HEK293 (cell line): Measurements from ENCODE around the gene NID2.

Experiments used
- CTCF ChIA-PET: fragments of 350-600 bp; formaldehyde crosslinking; extraction: SDS; loops from one replicate; lab custom pipeline; 2021; ENCODE audit warnings: antibody characterized with exemption; lab: Yijun Ruan, JAX
- POLR2A ChIA-PET: fragments of 300-600 bp; formaldehyde crosslinking; extraction: SDS; loops from one replicate; lab custom pipeline; 2020; ENCODE audit warnings: antibody characterized with exemption, inconsistent platforms; lab: Yijun Ruan, JAX
- H3K27ac ChIP-seq: fragments of 200-500 bp; sonication (Bioruptor generic); 2 replicates; pipeline ENCODE4 v1.5.1; 2014; ENCODE audit warnings: low read depth, low read length, control low read depth, inconsistent platforms; ENCODE audit errors: extremely low read depth
- H3K36me3 ChIP-seq, 2 experiments: fragments of 200-500 bp in 1 of 2; sonication (Bioruptor generic) in 1 of 2; 1 replicate in 1 of 2; 2 replicates in 1 of 2; pipeline ENCODE4 v1.5.1; 2014 to 2017; ENCODE audit warnings: inconsistent platforms in 2 of 2, low read length in 2 of 2; ENCODE audit not compliant: control insufficient read depth in 2 of 2, insufficient read depth in 1 of 2
- H3K4me1 ChIP-seq: fragments of 200-500 bp; sonication (Bioruptor generic); 2 replicates; pipeline ENCODE4 v1.5.1; 2014; ENCODE audit warnings: mild to moderate bottlenecking, low read length, inconsistent platforms; ENCODE audit not compliant: control insufficient read depth, insufficient read depth
- H3K4me3 ChIP-seq: 2 replicates; pipeline ENCODE4 v1.5.1; 2011; ENCODE audit warnings: low read depth, mild to moderate bottlenecking, control low read depth, low read length, moderate library complexity
- H3K9me3 ChIP-seq: fragments of 200-500 bp; sonication (Bioruptor generic); 2 replicates; pipeline ENCODE4 v1.5.1; 2014; ENCODE audit warnings: low read depth, low read length, inconsistent platforms; ENCODE audit not compliant: control insufficient read depth, insufficient read depth
- FEZF1 ChIP-seq: fragments of 450-650 bp; formaldehyde crosslinking; IDR thresholded peaks from 2 replicates; pipeline ENCODE4 v1.5.1; 2016; ENCODE audit warnings: missing biosample characterization, missing genetic modification characterization
- GLIS2 ChIP-seq: fragments of 450-650 bp; formaldehyde crosslinking; IDR thresholded peaks from 2 replicates; pipeline ENCODE4 v1.5.1; 2016; ENCODE audit warnings: missing biosample characterization, missing genetic modification characterization
- KLF16 ChIP-seq: fragments of 450-650 bp; formaldehyde crosslinking; IDR thresholded peaks from 2 replicates; pipeline ENCODE4 v1.5.1; 2017; ENCODE audit warnings: missing biosample characterization, missing genetic modification characterization
- MEIS1 ChIP-seq: sonication (generic); formaldehyde crosslinking; IDR thresholded peaks from 2 replicates; pipeline ENCODE4 v1.8.1; 2022; ENCODE audit warnings: missing genetic modification reagents, mild to moderate bottlenecking, borderline replicate concordance
- TCF7L2 ChIP-seq: IDR thresholded peaks from 2 replicates; pipeline ENCODE4 v1.6.1; 2011; ENCODE audit warnings: low read depth, mild to moderate bottlenecking, inconsistent platforms, low read length, moderate library complexity, borderline replicate concordance
- ZBTB17 ChIP-seq: fragments of 450-650 bp; formaldehyde crosslinking; IDR thresholded peaks from 2 replicates; pipeline ENCODE4 v1.5.1; 2016; ENCODE audit warnings: missing biosample characterization, missing genetic modification characterization
- ZFP41 ChIP-seq: fragments of 450-650 bp; formaldehyde crosslinking; IDR thresholded peaks from 2 replicates; pipeline ENCODE4 v1.5.1; 2016; ENCODE audit warnings: missing biosample characterization, missing genetic modification characterization, borderline replicate concordance
- ZNF214 ChIP-seq: fragments of 450-650 bp; formaldehyde crosslinking; IDR thresholded peaks from 2 replicates; pipeline ENCODE4 v1.5.1; 2017; ENCODE audit warnings: missing biosample characterization, mild to moderate bottlenecking, missing genetic modification characterization, borderline replicate concordance
- ZNF248 ChIP-seq: fragments of 450-650 bp; formaldehyde crosslinking; IDR thresholded peaks from 2 replicates; pipeline ENCODE4 v1.5.1; 2017; ENCODE audit warnings: missing biosample characterization, missing genetic modification characterization
- ZNF514 ChIP-seq: fragments of 450-650 bp; formaldehyde crosslinking; IDR thresholded peaks from 2 replicates; pipeline ENCODE4 v1.5.1; 2016; ENCODE audit warnings: missing biosample characterization, missing genetic modification characterization
- ZNF521 ChIP-seq: fragments of 450-650 bp; formaldehyde crosslinking; IDR thresholded peaks from 2 replicates; pipeline ENCODE4 v1.5.1; 2017; ENCODE audit warnings: missing biosample characterization, mild to moderate bottlenecking, missing genetic modification characterization
- ZNF530 ChIP-seq: fragments of 450-650 bp; formaldehyde crosslinking; IDR thresholded peaks from 2 replicates; pipeline ENCODE4 v1.5.1; 2016; ENCODE audit warnings: low read depth, missing biosample characterization, missing genetic modification characterization
- ZNF600 ChIP-seq: fragments of 450-650 bp; formaldehyde crosslinking; IDR thresholded peaks from 2 replicates; pipeline ENCODE4 v1.5.1; 2016; ENCODE audit warnings: missing biosample characterization, missing genetic modification characterization
- ZNF624 ChIP-seq: fragments of 450-650 bp; formaldehyde crosslinking; IDR thresholded peaks from 2 replicates; pipeline ENCODE4 v1.5.1; 2017; ENCODE audit warnings: missing biosample characterization, missing genetic modification characterization
- ZNF660 ChIP-seq: fragments of 450-650 bp; IDR thresholded peaks from 2 replicates; pipeline ENCODE4 v1.5.1; 2018; ENCODE audit warnings: missing biosample characterization, mild to moderate bottlenecking, missing genetic modification characterization
- ZNF76 ChIP-seq: fragments of 450-650 bp; formaldehyde crosslinking; IDR thresholded peaks from 2 replicates; pipeline ENCODE4; 2016; ENCODE audit warnings: low read depth, missing biosample characterization, missing genetic modification characterization, borderline replicate concordance
- ZNF791 ChIP-seq: fragments of 450-650 bp; formaldehyde crosslinking; IDR thresholded peaks from 2 replicates; pipeline ENCODE4 v1.5.1; 2016; ENCODE audit warnings: missing biosample characterization, missing genetic modification characterization
- ZSCAN23 ChIP-seq: fragments of 450-650 bp; formaldehyde crosslinking; IDR thresholded peaks from 2 replicates; pipeline ENCODE4 v1.5.1; 2016; ENCODE audit warnings: missing biosample characterization, missing genetic modification characterization
- TF ChIP-seq, protein P1 (sequence below): fragments of 450-650 bp; formaldehyde crosslinking; IDR thresholded peaks from 2 replicates; pipeline ENCODE4 v1.5.1; 2016; ENCODE audit warnings: missing biosample characterization, missing genetic modification characterization
- TF ChIP-seq, protein P2 (sequence below): fragments of 450-650 bp; formaldehyde crosslinking; IDR thresholded peaks from 2 replicates; pipeline ENCODE4 v1.5.1; 2016; ENCODE audit warnings: missing biosample characterization, missing genetic modification characterization
- TF ChIP-seq, protein P3 (sequence below): fragments of 450-650 bp; formaldehyde crosslinking; IDR thresholded peaks from 2 replicates; pipeline ENCODE4 v1.5.1; 2017; ENCODE audit warnings: missing biosample characterization, missing genetic modification characterization
- TF ChIP-seq, protein P4 (sequence below): fragments of 450-650 bp; formaldehyde crosslinking; IDR thresholded peaks from 2 replicates; pipeline ENCODE4 v1.5.1; 2016; ENCODE audit warnings: missing biosample characterization, missing genetic modification characterization
- TF ChIP-seq, protein P5 (sequence below): IDR thresholded peaks from 2 replicates; pipeline ENCODE4 v1.6.1; 2011; ENCODE audit warnings: mild to moderate bottlenecking, low read depth, low read length, borderline replicate concordance
- TF ChIP-seq, protein P6 (sequence below): fragments of 450-650 bp; formaldehyde crosslinking; IDR thresholded peaks from 2 replicates; pipeline ENCODE4 v1.5.1; 2016; ENCODE audit warnings: missing biosample characterization, missing genetic modification characterization

NID2 gene

DNA sequence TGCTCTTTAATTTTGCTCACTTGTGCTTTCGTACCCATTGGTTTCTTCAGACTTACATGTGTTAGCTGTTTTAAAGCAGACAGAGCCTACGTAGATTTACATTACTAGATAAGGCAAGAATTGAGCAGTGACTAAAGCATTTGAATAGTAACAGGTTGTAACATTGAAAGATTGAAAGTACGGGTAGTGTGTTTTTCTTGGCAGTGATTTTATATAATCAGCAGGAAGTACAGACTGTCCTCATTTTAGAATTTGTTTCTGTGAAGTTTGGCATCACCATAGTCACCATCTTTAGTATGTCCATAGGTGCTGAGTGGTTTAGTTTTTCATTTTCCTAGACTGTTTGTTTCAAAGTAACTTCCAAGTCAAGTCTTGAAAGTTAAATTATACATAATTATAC lies 65.5 kb downstream of the NID2 start (continued):
- TF ChIP-seq, protein P1, sequence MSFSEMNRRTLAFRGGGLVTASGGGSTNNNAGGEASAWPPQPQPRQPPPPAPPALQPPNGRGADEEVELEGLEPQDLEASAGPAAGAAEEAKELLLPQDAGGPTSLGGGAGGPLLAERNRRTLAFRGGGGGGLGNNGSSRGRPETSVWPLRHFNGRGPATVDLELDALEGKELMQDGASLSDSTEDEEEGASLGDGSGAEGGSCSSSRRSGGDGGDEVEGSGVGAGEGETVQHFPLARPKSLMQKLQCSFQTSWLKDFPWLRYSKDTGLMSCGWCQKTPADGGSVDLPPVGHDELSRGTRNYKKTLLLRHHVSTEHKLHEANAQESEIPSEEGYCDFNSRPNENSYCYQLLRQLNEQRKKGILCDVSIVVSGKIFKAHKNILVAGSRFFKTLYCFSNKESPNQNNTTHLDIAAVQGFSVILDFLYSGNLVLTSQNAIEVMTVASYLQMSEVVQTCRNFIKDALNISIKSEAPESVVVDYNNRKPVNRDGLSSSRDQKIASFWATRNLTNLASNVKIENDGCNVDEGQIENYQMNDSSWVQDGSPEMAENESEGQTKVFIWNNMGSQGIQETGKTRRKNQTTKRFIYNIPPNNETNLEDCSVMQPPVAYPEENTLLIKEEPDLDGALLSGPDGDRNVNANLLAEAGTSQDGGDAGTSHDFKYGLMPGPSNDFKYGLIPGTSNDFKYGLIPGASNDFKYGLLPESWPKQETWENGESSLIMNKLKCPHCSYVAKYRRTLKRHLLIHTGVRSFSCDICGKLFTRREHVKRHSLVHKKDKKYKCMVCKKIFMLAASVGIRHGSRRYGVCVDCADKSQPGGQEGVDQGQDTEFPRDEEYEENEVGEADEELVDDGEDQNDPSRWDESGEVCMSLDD, result no peak
- TF ChIP-seq ZNF600 (tag by site-specific recombination), result no peak
- no peak for TF ChIP-seq ZNF521 (tag by site-specific recombination)
- no peak for TF ChIP-seq ZNF514 (tag by site-specific recombination)
- TF ChIP-seq, protein P2, sequence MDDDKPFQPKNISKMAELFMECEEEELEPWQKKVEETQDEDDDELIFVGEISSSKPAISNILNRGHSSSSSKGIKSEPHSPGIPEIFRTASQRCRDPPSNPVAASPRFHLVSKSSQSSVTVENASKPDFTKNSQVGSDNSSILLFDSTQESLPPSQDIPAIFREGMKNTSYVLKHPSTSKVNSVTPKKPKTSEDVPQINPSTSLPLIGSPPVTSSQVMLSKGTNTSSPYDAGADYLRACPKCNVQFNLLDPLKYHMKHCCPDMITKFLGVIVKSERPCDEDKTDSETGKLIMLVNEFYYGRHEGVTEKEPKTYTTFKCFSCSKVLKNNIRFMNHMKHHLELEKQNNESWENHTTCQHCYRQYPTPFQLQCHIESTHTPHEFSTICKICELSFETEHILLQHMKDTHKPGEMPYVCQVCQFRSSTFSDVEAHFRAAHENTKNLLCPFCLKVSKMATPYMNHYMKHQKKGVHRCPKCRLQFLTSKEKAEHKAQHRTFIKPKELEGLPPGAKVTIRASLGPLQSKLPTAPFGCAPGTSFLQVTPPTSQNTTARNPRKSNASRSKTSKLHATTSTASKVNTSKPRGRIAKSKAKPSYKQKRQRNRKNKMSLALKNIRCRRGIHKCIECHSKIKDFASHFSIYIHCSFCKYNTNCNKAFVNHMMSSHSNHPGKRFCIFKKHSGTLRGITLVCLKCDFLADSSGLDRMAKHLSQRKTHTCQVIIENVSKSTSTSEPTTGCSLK, result no peak

DNA sequence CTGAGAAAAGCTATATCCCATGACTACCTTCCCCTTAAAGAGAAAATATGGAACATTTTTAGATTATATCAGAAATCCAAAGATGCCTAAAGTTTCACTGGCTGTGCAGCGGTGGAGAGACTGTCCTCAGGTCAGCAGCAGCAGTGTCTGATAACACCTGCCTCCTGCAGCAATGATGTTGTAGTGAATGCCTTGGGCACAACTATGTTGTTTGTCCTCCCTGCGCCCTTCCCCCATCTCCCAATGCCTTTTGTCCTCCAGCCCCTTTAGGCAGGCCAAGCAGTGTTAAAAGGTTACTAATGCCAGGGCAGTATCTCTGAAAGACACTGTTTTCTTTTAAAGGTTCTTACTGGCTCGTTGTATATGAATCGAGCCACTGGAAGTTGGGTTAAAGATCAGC lies 66.3 kb downstream of the NID2 start:
- H3K4me1 ChIP-seq, result no peaks in the 10 kb centered on the region
- CTCF ChIA-PET, result interaction anchor here (0.7 kb wide), 1 partner anchor 69 kb away, joined by 3 read pairs; no protein-coding TSS in a partner anchor
- H3K27ac ChIP-seq, result no peak overlapping the region
- POLR2A ChIA-PET, result no interaction called here
- no peak overlapping the region for H3K4me3 ChIP-seq
- no peaks in the 10 kb centered on the region for H3K9me3 ChIP-seq
- TF ChIP-seq ZNF660 (no peak), ZNF530 (tag by site-specific recombination) (no peak), ZFP41 (tag by site-specific recombination) (no peak), ZSCAN23 (tag by site-specific recombination) (no peak), KLF16 (tag by site-specific recombination) (no peak), TCF7L2 (no peak), ZNF791 (tag by site-specific recombination) (no peak), ZNF624 (tag by site-specific recombination) (no peak)
- TF ChIP-seq, all 188 proteins: peak for 0
- H3K36me3 ChIP-seq, result peaks cover 64 to 100% of the 10 kb centered on the region in 2 experiments; a peak in 2 of 3 replicates

DNA sequence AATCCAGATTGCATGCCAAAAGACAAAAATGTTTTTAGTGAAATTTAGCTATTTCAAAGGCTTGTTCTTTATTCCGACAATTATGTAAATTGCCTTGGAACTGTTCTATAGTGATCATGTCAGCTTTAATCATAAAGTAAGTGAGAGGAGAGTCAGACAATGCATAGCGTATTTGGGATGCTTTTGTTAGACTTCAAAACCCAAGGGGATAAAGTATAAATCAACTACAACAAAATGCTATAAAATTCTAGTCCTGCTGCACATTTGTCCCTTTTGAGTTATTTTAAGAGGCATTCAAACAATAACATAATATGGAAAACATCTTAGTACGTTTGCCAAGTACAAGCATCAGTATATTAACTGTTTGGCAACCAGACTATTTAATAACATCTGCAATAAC lies 68.2 kb downstream of the NID2 start:
- Histone ChIP-seq H3K4me1 (no peaks in the 10 kb centered on the region), H3K36me3 (peaks cover 57 to 98% of the 10 kb centered on the region in 2 experiments; a peak in 2 of 3 replicates), H3K27ac (no peak overlapping the region), H3K9me3 (no peaks in the 10 kb centered on the region), H3K4me3 (no peak overlapping the region)
- CTCF ChIA-PET, result no interaction called here
- POLR2A ChIA-PET, result no interaction called here
- TF ChIP-seq ZNF214 (tag by site-specific recombination), result no peak
- TF ChIP-seq, protein P3, sequence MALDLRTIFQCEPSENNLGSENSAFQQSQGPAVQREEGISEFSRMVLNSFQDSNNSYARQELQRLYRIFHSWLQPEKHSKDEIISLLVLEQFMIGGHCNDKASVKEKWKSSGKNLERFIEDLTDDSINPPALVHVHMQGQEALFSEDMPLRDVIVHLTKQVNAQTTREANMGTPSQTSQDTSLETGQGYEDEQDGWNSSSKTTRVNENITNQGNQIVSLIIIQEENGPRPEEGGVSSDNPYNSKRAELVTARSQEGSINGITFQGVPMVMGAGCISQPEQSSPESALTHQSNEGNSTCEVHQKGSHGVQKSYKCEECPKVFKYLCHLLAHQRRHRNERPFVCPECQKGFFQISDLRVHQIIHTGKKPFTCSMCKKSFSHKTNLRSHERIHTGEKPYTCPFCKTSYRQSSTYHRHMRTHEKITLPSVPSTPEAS (tag by site-specific recombination), result no peak
- no peak for TF ChIP-seq GLIS2 (tag by site-specific recombination)
- no peak for TF ChIP-seq MEIS1 (CRISPR knock-in tag)
- TF ChIP-seq, protein P4, sequence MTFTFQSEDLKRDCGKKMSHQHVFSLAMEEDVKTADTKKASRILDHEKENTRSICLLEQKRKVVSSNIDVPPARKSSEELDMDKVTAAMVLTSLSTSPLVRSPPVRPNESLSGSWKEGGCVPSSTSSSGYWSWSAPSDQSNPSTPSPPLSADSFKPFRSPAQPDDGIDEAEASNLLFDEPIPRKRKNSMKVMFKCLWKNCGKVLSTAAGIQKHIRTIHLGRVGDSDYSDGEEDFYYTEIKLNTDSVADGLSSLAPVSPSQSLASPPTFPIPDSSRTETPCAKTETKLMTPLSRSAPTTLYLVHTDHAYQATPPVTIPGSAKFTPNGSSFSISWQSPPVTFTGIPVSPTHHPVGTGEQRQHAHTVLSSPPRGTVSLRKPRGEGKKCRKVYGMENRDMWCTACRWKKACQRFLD (tag by site-specific recombination), result no peak
- no peak for TF ChIP-seq ZNF248 (tag by site-specific recombination)
- no peak for TF ChIP-seq FEZF1
- TF ChIP-seq, protein P5, sequence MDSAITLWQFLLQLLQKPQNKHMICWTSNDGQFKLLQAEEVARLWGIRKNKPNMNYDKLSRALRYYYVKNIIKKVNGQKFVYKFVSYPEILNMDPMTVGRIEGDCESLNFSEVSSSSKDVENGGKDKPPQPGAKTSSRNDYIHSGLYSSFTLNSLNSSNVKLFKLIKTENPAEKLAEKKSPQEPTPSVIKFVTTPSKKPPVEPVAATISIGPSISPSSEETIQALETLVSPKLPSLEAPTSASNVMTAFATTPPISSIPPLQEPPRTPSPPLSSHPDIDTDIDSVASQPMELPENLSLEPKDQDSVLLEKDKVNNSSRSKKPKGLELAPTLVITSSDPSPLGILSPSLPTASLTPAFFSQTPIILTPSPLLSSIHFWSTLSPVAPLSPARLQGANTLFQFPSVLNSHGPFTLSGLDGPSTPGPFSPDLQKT, result no peak
- TF ChIP-seq ZNF76 (tag by site-specific recombination), result no peak
- TF ChIP-seq, protein P6, sequence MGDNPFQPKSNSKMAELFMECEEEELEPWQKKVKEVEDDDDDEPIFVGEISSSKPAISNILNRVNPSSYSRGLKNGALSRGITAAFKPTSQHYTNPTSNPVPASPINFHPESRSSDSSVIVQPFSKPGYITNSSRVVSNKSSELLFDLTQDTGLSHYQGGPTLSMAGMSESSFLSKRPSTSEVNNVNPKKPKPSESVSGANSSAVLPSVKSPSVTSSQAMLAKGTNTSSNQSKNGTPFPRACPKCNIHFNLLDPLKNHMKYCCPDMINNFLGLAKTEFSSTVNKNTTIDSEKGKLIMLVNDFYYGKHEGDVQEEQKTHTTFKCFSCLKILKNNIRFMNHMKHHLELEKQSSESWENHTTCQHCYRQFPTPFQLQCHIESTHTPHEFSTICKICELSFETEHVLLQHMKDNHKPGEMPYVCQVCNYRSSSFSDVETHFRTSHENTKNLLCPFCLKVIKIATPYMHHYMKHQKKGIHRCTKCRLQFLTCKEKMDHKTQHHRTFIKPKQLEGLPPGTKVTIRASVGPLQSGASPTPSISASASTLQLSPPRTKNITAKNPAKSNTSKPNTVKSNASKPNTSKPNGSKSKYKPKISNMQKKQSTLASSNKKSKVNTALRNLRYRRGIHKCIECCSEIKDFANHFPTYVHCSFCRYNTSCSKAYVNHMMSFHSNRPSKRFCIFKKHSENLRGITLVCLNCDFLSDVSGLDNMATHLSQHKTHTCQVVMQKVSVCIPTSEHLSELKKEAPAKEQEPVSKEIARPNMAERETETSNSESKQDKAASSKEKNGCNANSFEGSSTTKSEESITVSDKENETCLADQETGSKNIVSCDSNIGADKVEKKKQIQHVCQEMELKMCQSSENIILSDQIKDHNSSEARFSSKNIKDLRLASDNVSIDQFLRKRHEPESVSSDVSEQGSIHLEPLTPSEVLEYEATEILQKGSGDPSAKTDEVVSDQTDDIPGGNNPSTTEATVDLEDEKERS (tag by site-specific recombination), result no peak
- TF ChIP-seq ZBTB17 (tag by site-specific recombination), result no peak
